Psoas muscle (tissue), 8 donors: ENCODE measurements around the gene MTERF1. TPM values are rescaled to one million over a fixed set of nuclear protein-coding genes. Genes with fewer than 3 reads are reported as not detected.

ENCODE experiments used
- ATAC-seq, 4 donors: fragments of 200-7000 bp; cut with Tn5 transposase; one replicate each; pipeline ENCODE4 v1.9.1; 2020; ENCODE audit warnings: moderate library complexity in 3 of 4, mild to moderate bottlenecking in 2 of 4
- DNase-seq, 2 donors: peaks; one replicate each; pipeline ENCODE4 v3.0.0-alpha.2; 2020
- H3K27ac ChIP-seq: fragments of 200-600 bp; one replicate; pipeline ENCODE4 v1.8.0; 2022
- H3K27me3 ChIP-seq, 3 donors: fragments of 200-600 bp in 1 of 3; one replicate each; pipeline versions ENCODE4 v1.6.1 to v1.8.0; 2013 to 2022; ENCODE audit warnings: low read length in 2 of 3, mild to moderate bottlenecking in 2 of 3, moderate library complexity in 1 of 3; ENCODE audit not compliant: insufficient read depth in 3 of 3
- H3K36me3 ChIP-seq, 2 donors: fragments of 200-600 bp in 1 of 2; one replicate each; pipeline versions ENCODE4 v1.6.1 to v1.8.0; 2013 to 2022; ENCODE audit warnings: low read depth in 1 of 2, mild to moderate bottlenecking in 1 of 2, moderate library complexity in 1 of 2; ENCODE audit not compliant: insufficient read depth in 1 of 2
- H3K4me1 ChIP-seq: fragments of 200-600 bp; one replicate; pipeline ENCODE4 v1.8.0; 2022
- H3K4me3 ChIP-seq: fragments of 200-600 bp; one replicate; pipeline ENCODE4 v1.8.0; 2022; ENCODE audit warnings: mild to moderate bottlenecking
- H3K9me3 ChIP-seq: fragments of 200-600 bp; one replicate; pipeline ENCODE4 v1.8.0; 2022
- CTCF ChIP-seq: fragments of 200-600 bp; IDR thresholded peaks from one replicate; pipeline ENCODE4 v1.8.0; 2022; ENCODE audit warnings: antibody characterized with exemption
- WGBS, 3 donors: extraction: QIAGEN DNeasy Blood & Tissue Kit; methylation state at CpG; one replicate each; pipeline versions ENCODE4 v1.1.6 to v1.1.7; 2013; 5-methylcytosine and 5-hydroxymethylcytosine counted together
- intact Hi-C, 2 donors: fragments of 100-400 bp; cut with DNase I; formaldehyde crosslinking; loops; one replicate each; pipeline versions ENCODE4 v1.11.0 to v1.14.2; 2022
- polyA plus RNA-seq, 3 donors: library from polyadenylated mRNA; stranded (reverse); fragments of 200-250 nt; gene quantifications; one replicate each; pipeline ENCODE4 v1.2.3, GENCODE V29; 2013
- total RNA-seq, 4 donors: library from RNA; stranded (reverse); fragmentation: NEBNext Ultra II Directional in 2 of 4; extraction: Animal tissue kit (Norgen Biotek cat#: 25700) in 2 of 4; gene quantifications; one replicate each; pipeline versions ENCODE4 v1.2.1 to v1.2.4, GENCODE V29; 2021 to 2023
- donor health status: healthy with polysubstance abuse.
- donor health status: DM: no; HTN: no; CAD: no; lungs with moderate emphysema.
- donor health status: Bipolar disorder and iron deficiency.
- donor health status: healthy.
- donor health status: DM: yes; HTN: yes; CAD: no.
- donor health status: DM: no; HTN: no; CAD: no.
- donor health status: DM: no; HTN: no; CAD: no.
- donor health status: DM: yes; HTN: yes; CAD: no.

Gene MTERF1
- total and polyA plus RNA-seq, 7 donors, result 5.0 to 18.2 (median 7.1) TPM

- intact Hi-C loops, result no loop called here
- DNase-seq, result no peak
- H3K4me3 ChIP-seq, result no peak overlapping the region
- H3K36me3 ChIP-seq, result no peaks in the 10 kb centered on the region
- H3K4me1 ChIP-seq, result no peaks in the 10 kb centered on the region
- WGBS, 3 donors, result 97 to 99% (median 98%) methylated on average over 6 of the region's 6 CpGs
- H3K27me3 ChIP-seq, result no peaks in the 10 kb centered on the region
- H3K27ac ChIP-seq, result no peak overlapping the region
- no peaks in the 10 kb centered on the region for H3K9me3 ChIP-seq
- TF ChIP-seq CTCF, result no peak
- ATAC-seq, result no peak
Measured at GRCh38 chr7:91864070-91864469, 16.4 kb downstream of the MTERF1 start.

GRCh38 chr7:91852263-91852741 lies 28.2 kb downstream of the MTERF1 start:
- intact Hi-C loops, result no loop called here
- no peak for ATAC-seq
- Histone ChIP-seq H3K27me3 (no peaks in the 10 kb centered on the region), H3K9me3 (no peaks in the 10 kb centered on the region), H3K4me1 (no peaks in the 10 kb centered on the region), H3K4me3 (no peak overlapping the region), H3K36me3 (no peaks in the 10 kb centered on the region), H3K27ac (no peak overlapping the region)
- TF ChIP-seq CTCF, result no peak
- DNase-seq, result no peak

- no peaks in the 10 kb centered on the region for H3K4me1 ChIP-seq
- TF ChIP-seq CTCF, result no peak
- no peaks in the 10 kb centered on the region for H3K27me3 ChIP-seq
- H3K27ac ChIP-seq, result no peak overlapping the region
- H3K36me3 ChIP-seq, result no peaks in the 10 kb centered on the region
- H3K4me3 ChIP-seq, result no peak overlapping the region
- intact Hi-C loops, result no loop called here
- no peak for DNase-seq
- ATAC-seq, result no peak
- no peaks in the 10 kb centered on the region for H3K9me3 ChIP-seq
Measured at GRCh38 chr7:91850455-91850854, 30.0 kb downstream of the MTERF1 start.

- no peak for ATAC-seq
Measured at GRCh38 chr7:91847876-91848588, 32.5 kb downstream of the MTERF1 start.

More at GRCh38 chr7:91847876-91848588, 32.5 kb downstream of the MTERF1 start:
- WGBS, 3 donors, result 92 to 95% (median 93%) methylated on average over 4 of the region's 4 CpGs
- no peaks in the 10 kb centered on the region for H3K9me3 ChIP-seq
- TF ChIP-seq CTCF, result no peak
- H3K27ac ChIP-seq, result no peak overlapping the region
- no peak for DNase-seq
- H3K4me1 ChIP-seq, result no peaks in the 10 kb centered on the region
- H3K36me3 ChIP-seq, result no peaks in the 10 kb centered on the region
- intact Hi-C loops, result no loop called here
- H3K27me3 ChIP-seq, result no peaks in the 10 kb centered on the region
- H3K4me3 ChIP-seq, result no peak overlapping the region
